GM19438 (cell line): ENCODE measurements around the gene USP2.

Experiments
- ATAC-seq: cut with Tn5 transposase; IDR thresholded peaks from one replicate; pipeline ENCODE4 v1.9.1; 2021; ENCODE audit warnings: low read depth; ENCODE audit not compliant: unreplicated experiment

The USP2 gene

GRCh38 chr11:119377112-119377901 is 4.2 kb downstream of the USP2 start:
- no peak for ATAC-seq

GRCh38 chr11:119376197-119376847 is 5.2 kb downstream of the USP2 start:
- ATAC-seq, result no peak

GRCh38 chr11:119375337-119376196 is 5.9 kb downstream of the USP2 start:
- no peak for ATAC-seq

GRCh38 chr11:119374632-119375336 is 6.7 kb downstream of the USP2 start:
- ATAC-seq, result no peak

GRCh38 chr11:119373921-119374631 is 7.4 kb downstream of the USP2 start:
- ATAC-seq, result no peak

- ATAC-seq, result no peak
These were observed 8.2 kb downstream of the USP2 start for GRCh38 chr11:119373059-119373920.

GRCh38 chr11:119372260-119373058 is 9.0 kb downstream of the USP2 start:
- no peak for ATAC-seq

GRCh38 chr11:119371778-119372182 is 9.7 kb downstream of the USP2 start:
- ATAC-seq, result no peak

GRCh38 chr11:119371067-119371601 is 10.4 kb downstream of the USP2 start:
- ATAC-seq, result no peak

- no peak for ATAC-seq
These were observed 10.9 kb downstream of the USP2 start for GRCh38 chr11:119370486-119371046.

- ATAC-seq, result no peak
These were observed 12.2 kb downstream of the USP2 start for GRCh38 chr11:119369132-119369925.

- ATAC-seq, result no peak
These were observed 13.1 kb downstream of the USP2 start for GRCh38 chr11:119368121-119369034.

GRCh38 chr11:119367661-119368120 is 13.8 kb downstream of the USP2 start:
- ATAC-seq, result no peak

- ATAC-seq, result no peak
These were observed 14.5 kb downstream of the USP2 start for GRCh38 chr11:119366690-119367620.
